GM06990 (cell line): ENCODE data around the gene SLIT1.

Experiments used
- DNase-seq: peaks from one replicate; pipeline ENCODE4 v3.0.0-alpha.2; 2011; ENCODE audit not compliant: insufficient read length; ENCODE audit errors: extremely low read depth
- H3K27me3 ChIP-seq: replicated peaks from 2 replicates; pipeline ENCODE4 v1.6.0; 2011; ENCODE audit warnings: low read length; ENCODE audit not compliant: control insufficient read depth, insufficient read depth
- H3K36me3 ChIP-seq: 2 replicates; pipeline ENCODE4 v1.5.1; 2011; ENCODE audit warnings: low read length; ENCODE audit not compliant: control insufficient read depth, insufficient read depth
- H3K4me3 ChIP-seq: replicated peaks from 2 replicates; pipeline ENCODE4 v1.5.1; 2011; ENCODE audit warnings: low read depth, mild to moderate bottlenecking, control low read depth, low read length
- CTCF ChIP-seq: IDR thresholded peaks from 2 replicates; pipeline ENCODE4 v1.5.1; 2011; ENCODE audit warnings: low read length, control low read depth, mild to moderate bottlenecking, inconsistent platforms; ENCODE audit not compliant: insufficient read depth, poor library complexity, severe bottlenecking

The SLIT1 gene

GRCh38 chr10:97040706-97041105, 145.1 kb downstream of the SLIT1 start:
- no peak for DNase-seq
- Histone ChIP-seq H3K27me3 (peaks cover 2% of the 10 kb centered on the region; the same call in 1 of the 2 replicates), H3K4me3 (no peak overlapping the region), H3K36me3 (no peaks in the 10 kb centered on the region)
- TF ChIP-seq CTCF, result no peak

- H3K36me3 ChIP-seq, result no peaks in the 10 kb centered on the region
- TF ChIP-seq CTCF, result no peak
- H3K4me3 ChIP-seq, result no peak overlapping the region
- peaks cover 4% of the 10 kb centered on the region; the same call in 1 of the 2 replicates for H3K27me3 ChIP-seq
- DNase-seq, result no peak
These were observed 145.5 kb downstream of the SLIT1 start for GRCh38 chr10:97040248-97040584.

- no peak for DNase-seq
- H3K36me3 ChIP-seq, result no peaks in the 10 kb centered on the region
- H3K4me3 ChIP-seq, result no peak overlapping the region
- H3K27me3 ChIP-seq, result peaks cover 4% of the 10 kb centered on the region; the same call in 1 of the 2 replicates
- no peak for TF ChIP-seq CTCF
These were observed 146.1 kb downstream of the SLIT1 start for GRCh38 chr10:97039538-97040247.

GRCh38 chr10:97038688-97039087, 147.1 kb downstream of the SLIT1 start:
- no peak for DNase-seq
- no peaks in the 10 kb centered on the region for H3K36me3 ChIP-seq
- H3K27me3 ChIP-seq, result peaks cover 4% of the 10 kb centered on the region; the same call in 1 of the 2 replicates
- TF ChIP-seq CTCF, result no peak
- H3K4me3 ChIP-seq, result no peak overlapping the region

- Histone ChIP-seq H3K36me3 (no peaks in the 10 kb centered on the region), H3K4me3 (peak overlapping the region; percentile 44), H3K27me3 (peaks cover 4% of the 10 kb centered on the region; the same call in 1 of the 2 replicates)
- peak; percentile 84 for TF ChIP-seq CTCF
- DNase-seq, result peak; percentile 56
These were observed 148.1 kb downstream of the SLIT1 start for GRCh38 chr10:97037365-97038361.
